ENCODE results near the gene PCAT7. TPM values are rescaled to one million over a fixed set of nuclear protein-coding genes. Genes with fewer than 3 reads are reported as not detected.
"Not testable (repeated sequence)": the region's sequence is repeated elsewhere in the genome, so short reads cannot be mapped to it uniquely, and the experiment has no call there.

PCAT7 gene
- total RNA-seq, 2 experiments from 2014 or later = not detected

GRCh38 chr9:94557376-94557775 lies 2.5 kb downstream of the PCAT7 start:
- intact Hi-C loops (cut with DNase I, micrococcal nuclease) = no loop called here
- Histone ChIP-seq H3K4me1 (ENCODE audit: insufficient read depth, low read length) (no peaks in the 10 kb centered on the region), H3K4me3 (ENCODE audit: low read length) (no peak overlapping the region), H3K27me3 (ENCODE audit: control insufficient read depth in 1 of 2, insufficient read depth in 2 of 2, low read length in 2 of 2) (peaks cover 0 to 2% of the 10 kb centered on the region in 2 experiments), H3K27ac (ENCODE audit: low read depth in 1 of 2, low read length in 2 of 2) (no peak overlapping the region), H3K9me3 (ENCODE audit: control insufficient read depth in 1 of 2, insufficient read depth in 1 of 2, low read length in 2 of 2) (no peaks in the 10 kb centered on the region), H3K36me3 (ENCODE audit: insufficient read depth, low read length) (no peaks in the 10 kb centered on the region)
- H3K27me3 Mint-ChIP-seq = peaks cover 7% of the 10 kb centered on the region
- ChIA-PET CTCF (no interaction called here), POLR2A (no interaction called here)
- H3K36me3 Mint-ChIP-seq (ENCODE audit: low read depth) = no peaks in the 10 kb centered on the region
- TF ChIP-seq CTCF (IDR thresholded peaks at IDR 0.05) = no peak
- ATAC-seq (ENCODE audit: poor library complexity) (no peak), DNase-seq (no peak)
- no peak overlapping the region for H3K4me3 Mint-ChIP-seq
- H3K9me3 Mint-ChIP-seq = no peaks in the 10 kb centered on the region
- H3K27ac Mint-ChIP-seq = no peak overlapping the region
- H3K4me1 Mint-ChIP-seq (ENCODE audit: low read depth) = no peaks in the 10 kb centered on the region

- peaks cover 8% of the 10 kb centered on the region for H3K27me3 Mint-ChIP-seq
- POLR2A ChIA-PET = no interaction called here
- Histone ChIP-seq H3K27me3 (ENCODE audit: control insufficient read depth in 1 of 2, insufficient read depth in 2 of 2, low read length in 2 of 2) (peaks cover 0 to 3% of the 10 kb centered on the region in 2 experiments), H3K4me3 (ENCODE audit: low read length) (no peak overlapping the region), H3K9me3 (ENCODE audit: control insufficient read depth in 1 of 2, insufficient read depth in 1 of 2, low read length in 2 of 2) (no peaks in the 10 kb centered on the region), H3K36me3 (ENCODE audit: insufficient read depth, low read length) (no peaks in the 10 kb centered on the region), H3K27ac (ENCODE audit: low read depth in 1 of 2, low read length in 2 of 2) (no peak overlapping the region), H3K4me1 (ENCODE audit: insufficient read depth, low read length) (no peaks in the 10 kb centered on the region)
- intact Hi-C loops (cut with DNase I, micrococcal nuclease) = no loop called here
- H3K4me1 Mint-ChIP-seq (ENCODE audit: low read depth) = no peaks in the 10 kb centered on the region
- H3K27ac Mint-ChIP-seq = no peak overlapping the region
- no peak for ATAC-seq (ENCODE audit: poor library complexity)
- DNase-seq = no peak
- CTCF ChIA-PET = no interaction called here
- TF ChIP-seq CTCF (IDR thresholded peaks at IDR 0.05) = no peak
- no peak overlapping the region for H3K4me3 Mint-ChIP-seq
- no peaks in the 10 kb centered on the region for H3K36me3 Mint-ChIP-seq (ENCODE audit: low read depth)
- no peaks in the 10 kb centered on the region for H3K9me3 Mint-ChIP-seq
Observed at GRCh38 chr9:94560237-94560636, 5.4 kb downstream of the PCAT7 start.

GRCh38 chr9:94563548-94563947 lies 8.7 kb downstream of the PCAT7 start:
- Histone ChIP-seq H3K36me3 (ENCODE audit: insufficient read depth, low read length) (no peaks in the 10 kb centered on the region), H3K9me3 (ENCODE audit: control insufficient read depth in 1 of 2, insufficient read depth in 1 of 2, low read length in 2 of 2) (no peaks in the 10 kb centered on the region), H3K4me3 (ENCODE audit: low read length) (no peak overlapping the region), H3K27ac (ENCODE audit: low read depth in 1 of 2, low read length in 2 of 2) (no peak overlapping the region), H3K4me1 (ENCODE audit: insufficient read depth, low read length) (no peaks in the 10 kb centered on the region), H3K27me3 (ENCODE audit: control insufficient read depth in 1 of 2, insufficient read depth in 2 of 2, low read length in 2 of 2) (peaks cover 0 to 3% of the 10 kb centered on the region in 2 experiments)
- TF ChIP-seq CTCF (IDR thresholded peaks at IDR 0.05) = no peak
- Mint-ChIP-seq H3K9me3 (no peaks in the 10 kb centered on the region), H3K4me3 (no peak overlapping the region), H3K4me1 (ENCODE audit: low read depth) (no peaks in the 10 kb centered on the region), H3K27me3 (peaks cover 8% of the 10 kb centered on the region), H3K27ac (no peak overlapping the region), H3K36me3 (ENCODE audit: low read depth) (no peaks in the 10 kb centered on the region)
- no peak for DNase-seq
- POLR2A ChIA-PET = no interaction called here
- ATAC-seq (ENCODE audit: poor library complexity) = no peak
- intact Hi-C loops (cut with DNase I, micrococcal nuclease) = no loop called here
- CTCF ChIA-PET = no interaction called here

GRCh38 chr9:94564279-94564678 lies 9.4 kb downstream of the PCAT7 start:
- H3K4me1 Mint-ChIP-seq (ENCODE audit: low read depth); H3K27me3 Mint-ChIP-seq; DNase-seq; H3K4me1 ChIP-seq (ENCODE audit: insufficient read depth, low read length); H3K27ac ChIP-seq (ENCODE audit: low read depth in 1 of 2, low read length in 2 of 2); H3K27me3 ChIP-seq (ENCODE audit: control insufficient read depth in 1 of 2, insufficient read depth in 2 of 2, low read length in 2 of 2); POLR2A ChIA-PET; H3K27ac Mint-ChIP-seq; H3K4me3 ChIP-seq (ENCODE audit: low read length); ATAC-seq (ENCODE audit: poor library complexity); H3K4me3 Mint-ChIP-seq; H3K9me3 Mint-ChIP-seq; intact Hi-C loops (cut with DNase I, micrococcal nuclease); H3K36me3 ChIP-seq (ENCODE audit: insufficient read depth, low read length); H3K36me3 Mint-ChIP-seq (ENCODE audit: low read depth); CTCF ChIA-PET; H3K9me3 ChIP-seq (ENCODE audit: control insufficient read depth in 1 of 2, insufficient read depth in 1 of 2, low read length in 2 of 2): not testable (repeated sequence)

Data from CD4-positive, alpha-beta T cell (primary cell).